Measurements from ENCODE around the gene SELENOH.
"Not testable (repeated sequence)": the region's sequence is repeated elsewhere in the genome, so short reads cannot be mapped to it uniquely, and the experiment has no call there.

SELENOH gene

DNA sequence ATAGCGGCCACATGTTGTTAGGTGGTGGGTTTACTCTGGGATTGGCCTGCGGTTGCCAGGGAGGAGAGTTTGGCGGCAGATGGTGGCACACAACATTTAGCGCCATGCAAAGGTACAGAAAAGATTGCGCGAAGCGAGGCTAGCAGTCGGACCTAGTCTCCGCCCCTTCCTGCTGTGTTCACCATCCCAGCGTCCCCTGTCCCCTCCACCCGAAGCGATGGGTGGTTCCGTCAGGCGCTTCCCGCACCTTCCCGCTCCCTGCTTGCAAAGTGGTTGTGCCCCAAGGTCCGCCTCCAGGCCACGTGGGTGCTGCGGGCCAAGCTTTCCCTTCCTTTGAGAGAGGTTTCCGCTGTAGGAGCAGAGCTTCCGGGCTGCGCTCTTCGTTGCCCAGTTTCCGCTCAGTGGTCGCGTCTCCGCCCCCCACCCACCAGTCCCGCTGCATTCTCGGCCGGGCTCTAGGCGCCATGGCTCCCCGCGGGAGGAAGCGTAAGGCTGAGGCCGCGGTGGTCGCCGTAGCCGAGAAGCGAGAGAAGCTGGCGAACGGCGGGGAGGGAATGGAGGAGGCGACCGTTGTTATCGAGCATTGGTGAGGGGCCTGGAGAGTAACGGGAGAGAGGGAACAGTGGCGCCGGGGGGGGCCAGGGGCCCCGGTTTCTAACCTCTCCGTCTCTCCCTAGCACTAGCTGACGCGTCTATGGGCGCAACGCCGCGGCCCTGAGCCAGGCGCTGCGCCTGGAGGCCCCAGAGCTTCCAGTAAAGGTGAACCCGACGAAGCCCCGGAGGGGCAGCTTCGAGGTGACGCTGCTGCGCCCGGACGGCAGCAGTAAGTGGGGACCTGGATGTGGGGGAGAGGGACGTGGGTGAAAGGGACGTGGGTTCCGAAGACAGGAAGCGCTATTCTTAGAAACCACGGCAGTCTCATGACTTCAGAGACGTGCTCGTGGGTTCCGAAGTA lies at the start of gene SELENOH:
Gene SELENOH (plus strand): TSS at position 360 of the 955 bp plus-strand sequence. CDS start 105 bp downstream, at position 465.
- TF ChIP-seq, protein P1, sequence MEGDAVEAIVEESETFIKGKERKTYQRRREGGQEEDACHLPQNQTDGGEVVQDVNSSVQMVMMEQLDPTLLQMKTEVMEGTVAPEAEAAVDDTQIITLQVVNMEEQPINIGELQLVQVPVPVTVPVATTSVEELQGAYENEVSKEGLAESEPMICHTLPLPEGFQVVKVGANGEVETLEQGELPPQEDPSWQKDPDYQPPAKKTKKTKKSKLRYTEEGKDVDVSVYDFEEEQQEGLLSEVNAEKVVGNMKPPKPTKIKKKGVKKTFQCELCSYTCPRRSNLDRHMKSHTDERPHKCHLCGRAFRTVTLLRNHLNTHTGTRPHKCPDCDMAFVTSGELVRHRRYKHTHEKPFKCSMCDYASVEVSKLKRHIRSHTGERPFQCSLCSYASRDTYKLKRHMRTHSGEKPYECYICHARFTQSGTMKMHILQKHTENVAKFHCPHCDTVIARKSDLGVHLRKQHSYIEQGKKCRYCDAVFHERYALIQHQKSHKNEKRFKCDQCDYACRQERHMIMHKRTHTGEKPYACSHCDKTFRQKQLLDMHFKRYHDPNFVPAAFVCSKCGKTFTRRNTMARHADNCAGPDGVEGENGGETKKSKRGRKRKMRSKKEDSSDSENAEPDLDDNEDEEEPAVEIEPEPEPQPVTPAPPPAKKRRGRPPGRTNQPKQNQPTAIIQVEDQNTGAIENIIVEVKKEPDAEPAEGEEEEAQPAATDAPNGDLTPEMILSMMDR (IDR thresholded peaks at IDR 0.05; ENCODE audit: low read length, missing control alignments) = no peak
- peak within 1 kb of the TSS; percentile 95 for H3K4me3 ChIP-seq (replicated peaks; ENCODE audit: low read depth, low read length)
- peak; percentile 98 for DNase-seq (ENCODE audit: low read depth)

DNA sequence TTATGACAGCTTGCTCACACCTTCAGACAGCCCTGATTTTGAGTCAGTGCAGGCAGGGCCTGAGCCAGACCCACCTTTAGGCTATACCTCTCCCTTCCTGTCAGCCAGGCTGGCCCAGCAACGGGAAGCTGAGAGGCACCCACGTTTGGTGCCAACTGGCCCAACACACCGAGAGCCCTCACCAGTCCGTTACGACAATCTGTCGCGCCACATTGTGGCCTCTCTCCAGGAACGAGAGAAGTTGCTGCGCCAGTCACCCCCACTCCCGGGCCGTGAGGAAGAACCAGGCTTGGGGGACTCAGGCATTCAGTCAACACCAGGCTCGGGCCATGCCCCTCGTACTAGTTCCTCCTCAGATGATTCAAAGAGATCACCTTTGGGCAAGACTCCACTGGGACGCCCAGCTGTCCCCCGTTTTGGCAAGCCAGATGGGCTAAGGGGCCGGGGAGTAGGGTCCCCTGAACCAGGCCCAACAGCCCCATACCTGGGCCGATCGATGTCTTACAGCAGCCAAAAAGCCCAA lies 42.4 kb upstream of the SELENOH start:
- no peak for DNase-seq (ENCODE audit: low read depth)
- TF ChIP-seq, protein P1 (IDR thresholded peaks at IDR 0.05; ENCODE audit: low read length, missing control alignments) = no peak
- no peak overlapping the region for H3K4me3 ChIP-seq (replicated peaks; ENCODE audit: low read depth, low read length)

DNA sequence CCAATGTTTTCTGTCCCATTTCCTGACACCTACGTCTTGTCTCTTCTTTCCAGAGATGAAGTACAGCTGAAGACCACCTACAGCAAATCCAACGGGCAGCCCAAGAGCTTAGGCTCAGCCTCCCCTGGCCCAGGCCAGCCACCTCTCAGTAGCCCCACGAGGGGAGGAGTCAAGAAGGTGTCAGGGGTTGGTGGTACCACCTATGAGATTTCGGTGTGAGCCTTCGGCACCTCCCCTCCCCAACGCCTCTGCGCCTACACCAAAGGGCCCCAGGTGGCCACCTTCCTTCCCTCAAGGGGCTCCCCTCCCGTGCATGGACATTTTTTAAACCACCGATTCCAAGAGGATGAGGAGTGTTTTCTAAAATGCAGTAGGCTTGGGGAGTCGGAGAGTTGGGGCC lies 41.5 kb upstream of the SELENOH start:
- no peak overlapping the region for H3K4me3 ChIP-seq (replicated peaks; ENCODE audit: low read depth, low read length)
- TF ChIP-seq, protein P1 (IDR thresholded peaks at IDR 0.05; ENCODE audit: low read length, missing control alignments) = no peak
- DNase-seq (ENCODE audit: low read depth) = no peak

GRCh38 chr11:57700425-57700824 lies 40.9 kb upstream of the SELENOH start:
- TF ChIP-seq, protein P1 (IDR thresholded peaks at IDR 0.05; ENCODE audit: low read length, missing control alignments) = no peak
- no peak overlapping the region for H3K4me3 ChIP-seq (replicated peaks; ENCODE audit: low read depth, low read length)
- DNase-seq (ENCODE audit: low read depth) = no peak

DNA sequence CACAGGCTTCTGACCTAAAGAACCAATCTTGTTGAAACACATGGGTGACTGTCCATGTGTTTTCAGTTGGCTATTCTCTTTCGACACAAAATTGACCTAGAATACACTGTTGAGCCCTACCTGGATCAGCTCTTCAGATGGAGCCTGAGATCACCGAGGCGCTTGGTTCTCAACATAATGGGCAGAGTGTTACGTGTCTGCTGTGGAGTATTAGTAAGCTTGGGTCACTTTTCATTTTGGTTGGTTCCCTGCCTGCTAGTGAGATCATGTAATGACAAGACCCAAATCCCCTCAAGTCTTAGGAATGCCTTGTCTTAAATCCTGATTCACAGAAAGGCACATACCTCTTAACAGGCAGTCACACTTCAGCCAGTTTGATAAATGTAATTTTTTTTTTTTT lies 38.0 kb upstream of the SELENOH start:
- TF ChIP-seq, protein P1 (IDR thresholded peaks at IDR 0.05; ENCODE audit: low read length, missing control alignments) = no peak
- DNase-seq (ENCODE audit: low read depth) = no peak
- no peak overlapping the region for H3K4me3 ChIP-seq (replicated peaks; ENCODE audit: low read depth, low read length)

GRCh38 chr11:57704932-57705331 lies 36.4 kb upstream of the SELENOH start:
- H3K4me3 ChIP-seq (replicated peaks; ENCODE audit: low read depth, low read length) = no peak overlapping the region
- DNase-seq (ENCODE audit: low read depth) = no peak
- TF ChIP-seq, protein P1 (IDR thresholded peaks at IDR 0.05; ENCODE audit: low read length, missing control alignments) = no peak

DNA sequence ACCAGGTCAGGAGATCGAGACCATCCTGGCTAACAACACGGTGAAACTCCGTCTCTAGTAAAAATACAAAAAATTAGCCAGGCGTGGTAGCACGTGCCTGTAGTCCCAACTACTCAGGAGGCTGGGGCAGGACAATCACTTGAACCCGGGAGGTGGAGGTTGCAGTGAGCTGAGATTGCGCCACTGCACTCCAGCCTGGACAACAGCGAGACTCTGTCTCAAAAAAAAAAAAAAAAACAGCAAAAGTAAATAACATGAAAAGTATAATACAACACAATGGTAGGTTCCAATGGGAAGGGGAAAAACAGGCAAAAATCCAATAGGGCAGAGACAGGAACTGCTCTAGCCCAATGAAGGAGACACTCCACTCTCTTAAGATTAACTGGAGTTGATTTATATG lies 35.9 kb upstream of the SELENOH start:
- H3K4me3 ChIP-seq (replicated peaks; ENCODE audit: low read depth, low read length); DNase-seq (ENCODE audit: low read depth): not testable (repeated sequence)
